RWPE1 (cell line): ENCODE measurements around the gene STAMBPL1.

Experiments used
- CTCF ChIA-PET: fragments of 350-600 bp; sonication (Branson Sonifier 250); formaldehyde crosslinking; extraction: SDS; loops from one replicate; lab custom pipeline; 2021; lab: Yijun Ruan, JAX
- POLR2A ChIA-PET: fragments of 400-600 bp; formaldehyde crosslinking; extraction: SDS; loops from one replicate; lab custom pipeline; 2020; ENCODE audit warnings: antibody characterized with exemption; ENCODE audit not compliant: low non-redundant PET; lab: Yijun Ruan, JAX
- DNase-seq: peaks from one replicate; pipeline ENCODE4 v3.0.0; 2012; ENCODE audit warnings: low spot score
- H3K27ac ChIP-seq: fragments of 450-650 bp; 2 replicates; pipeline ENCODE4 v1.5.1; 2017
- CTCF ChIP-seq: fragments of 450-650 bp; conservative IDR thresholded peaks from 2 replicates; pipeline ENCODE4 v1.5.1; 2017; ENCODE audit warnings: low read depth, mild to moderate bottlenecking

The STAMBPL1 gene

GRCh38 chr10:88913127-88913526, 33.1 kb downstream of the STAMBPL1 start:
- POLR2A ChIA-PET = no interaction called here
- no peak overlapping the region for H3K27ac ChIP-seq
- no peak for DNase-seq
- TF ChIP-seq CTCF = no peak
- CTCF ChIA-PET = no interaction called here

DNA sequence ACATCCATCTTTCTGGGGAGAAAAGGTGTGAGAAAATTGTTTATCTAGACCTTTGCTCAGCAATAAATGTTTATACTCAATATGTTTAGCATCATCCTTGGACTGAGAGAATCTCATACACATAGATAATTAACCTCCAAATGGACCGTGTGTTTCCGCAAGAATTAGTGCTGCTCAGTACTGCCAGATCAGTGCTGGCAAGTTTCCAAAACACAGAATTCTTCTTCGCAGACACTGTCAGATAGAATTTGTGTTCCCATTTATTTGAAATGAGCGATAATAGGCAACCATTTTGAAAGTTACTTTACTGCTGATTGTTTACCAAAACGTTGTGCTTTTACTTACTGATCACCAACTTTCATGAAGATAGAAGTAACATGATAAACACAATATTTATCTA, 33.7 kb downstream of the STAMBPL1 start:
- TF ChIP-seq CTCF = no peak
- CTCF ChIA-PET = no interaction called here
- POLR2A ChIA-PET = no interaction called here
- no peak for DNase-seq
- H3K27ac ChIP-seq = no peak overlapping the region

- no peak for DNase-seq
- ChIA-PET POLR2A (no interaction called here), CTCF (no interaction called here)
- no peak overlapping the region for H3K27ac ChIP-seq
- no peak for TF ChIP-seq CTCF
Observed at GRCh38 chr10:88915781-88916180, 35.7 kb downstream of the STAMBPL1 start.

- ChIA-PET CTCF (interaction anchor here (0.6 kb wide), 1 partner anchor 18 kb away, joined by 3 read pairs; no protein-coding TSS in a partner anchor), POLR2A (no interaction called here)
- H3K27ac ChIP-seq = no peak overlapping the region
- TF ChIP-seq CTCF = no peak
- no peak for DNase-seq
Observed at GRCh38 chr10:88916231-88916630, 36.2 kb downstream of the STAMBPL1 start.

GRCh38 chr10:88916986-88917385, 36.9 kb downstream of the STAMBPL1 start:
- ChIA-PET POLR2A (no interaction called here), CTCF (interaction anchor here (0.6 kb wide), 1 partner anchor 19 kb away, joined by 3 read pairs; no protein-coding TSS in a partner anchor)
- no peak for DNase-seq
- no peak for TF ChIP-seq CTCF
- H3K27ac ChIP-seq = no peak overlapping the region

DNA sequence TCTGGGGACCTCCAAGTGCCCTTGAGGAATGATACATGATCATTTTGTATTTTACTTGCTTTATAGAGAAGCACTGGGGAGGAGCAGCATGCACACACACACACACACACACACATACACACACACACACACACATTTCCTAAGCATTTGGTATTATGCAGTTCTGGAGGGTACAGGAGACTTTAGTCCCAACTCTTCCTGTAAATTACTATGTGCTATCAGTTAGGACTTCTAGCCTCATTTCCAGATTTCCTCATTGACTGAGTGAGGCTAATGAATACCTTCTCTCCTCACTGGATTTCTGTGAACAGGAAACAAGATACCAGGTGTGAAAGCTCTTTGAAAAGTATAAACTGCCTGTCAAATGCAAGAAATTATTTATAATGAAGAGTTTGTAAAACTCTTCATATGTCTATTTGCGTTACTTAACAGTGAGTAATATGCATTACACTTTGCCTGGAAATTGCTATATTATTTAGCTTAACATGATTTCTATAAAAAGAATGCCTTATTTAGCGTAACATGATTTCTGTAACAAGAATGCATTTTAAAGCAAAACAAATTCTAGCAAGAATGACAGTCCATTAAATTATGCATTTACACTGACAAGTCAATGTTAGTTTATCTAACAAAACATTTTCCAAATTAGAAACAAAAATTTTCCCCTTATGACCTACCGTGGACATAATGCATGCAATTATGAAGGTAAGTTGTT, 38.3 kb downstream of the STAMBPL1 start:
- no peak for DNase-seq
- POLR2A ChIA-PET = no interaction called here
- CTCF ChIA-PET = no interaction called here

More for the DNA sequence above, 38.3 kb downstream of the STAMBPL1 start:
- no peak overlapping the region for H3K27ac ChIP-seq
- no peak for TF ChIP-seq CTCF
